ENCODE measurements around the gene NDP.

DNA sequence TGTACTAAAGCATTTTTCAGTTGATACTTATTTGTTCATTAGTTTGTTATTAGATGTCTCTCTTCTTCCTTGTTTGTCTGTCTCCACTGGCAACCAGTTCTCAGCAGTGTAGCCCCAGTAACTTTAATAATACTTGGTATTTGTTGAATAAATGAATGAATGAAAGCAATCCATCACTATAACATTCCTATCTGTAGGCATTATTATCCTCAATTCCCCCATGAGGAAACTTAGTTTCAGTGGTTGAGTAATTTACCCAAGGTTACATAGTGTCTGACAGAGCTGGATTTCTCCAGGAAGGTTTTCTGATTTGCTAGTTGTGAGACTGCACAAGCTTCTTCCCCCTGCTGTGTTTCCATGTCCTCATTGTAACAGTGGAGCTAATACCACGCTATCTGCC lies 63.2 kb downstream of the NDP start:
- TF ChIP-seq REST (IDR thresholded peaks at IDR 0.05; ENCODE audit: low read depth, low read length) (no peak), POLR2A (IDR thresholded peaks at IDR 0.05; ENCODE audit: low read depth, low read length) (no peak), GABPA (IDR thresholded peaks at IDR 0.05; ENCODE audit: low read depth) (no peak), CEBPB (IDR thresholded peaks at IDR 0.05; ENCODE audit: borderline replicate concordance in 1 of 2, low read depth in 2 of 2, low read length in 2 of 2) (no peak), POLR2AphosphoS5 (IDR thresholded peaks at IDR 0.05; ENCODE audit: low read length) (no peak), CREB1 (IDR thresholded peaks at IDR 0.05; ENCODE audit: low read depth) (no peak), MTA3 (IDR thresholded peaks at IDR 0.05; ENCODE audit: borderline replicate concordance, low read length) (no peak)
- TF ChIP-seq, protein P1, sequence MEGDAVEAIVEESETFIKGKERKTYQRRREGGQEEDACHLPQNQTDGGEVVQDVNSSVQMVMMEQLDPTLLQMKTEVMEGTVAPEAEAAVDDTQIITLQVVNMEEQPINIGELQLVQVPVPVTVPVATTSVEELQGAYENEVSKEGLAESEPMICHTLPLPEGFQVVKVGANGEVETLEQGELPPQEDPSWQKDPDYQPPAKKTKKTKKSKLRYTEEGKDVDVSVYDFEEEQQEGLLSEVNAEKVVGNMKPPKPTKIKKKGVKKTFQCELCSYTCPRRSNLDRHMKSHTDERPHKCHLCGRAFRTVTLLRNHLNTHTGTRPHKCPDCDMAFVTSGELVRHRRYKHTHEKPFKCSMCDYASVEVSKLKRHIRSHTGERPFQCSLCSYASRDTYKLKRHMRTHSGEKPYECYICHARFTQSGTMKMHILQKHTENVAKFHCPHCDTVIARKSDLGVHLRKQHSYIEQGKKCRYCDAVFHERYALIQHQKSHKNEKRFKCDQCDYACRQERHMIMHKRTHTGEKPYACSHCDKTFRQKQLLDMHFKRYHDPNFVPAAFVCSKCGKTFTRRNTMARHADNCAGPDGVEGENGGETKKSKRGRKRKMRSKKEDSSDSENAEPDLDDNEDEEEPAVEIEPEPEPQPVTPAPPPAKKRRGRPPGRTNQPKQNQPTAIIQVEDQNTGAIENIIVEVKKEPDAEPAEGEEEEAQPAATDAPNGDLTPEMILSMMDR (IDR thresholded peaks at IDR 0.05 in 2 of 3, conservative IDR thresholded peaks at IDR 0.05 in 1 of 3; ENCODE audit: control insufficient read depth in 2 of 3, extremely low read depth in 1 of 3, insufficient read depth in 1 of 3, low read depth in 3 of 3, low read length in 3 of 3), result no peak

Data from GM12878 (cell line).